ENCODE measurements around the gene MARCHF6. TPM values are rescaled to one million over a fixed set of nuclear protein-coding genes. Genes with fewer than 3 reads are reported as not detected.
"Not testable (repeated sequence)": the region's sequence is repeated elsewhere in the genome, so short reads cannot be mapped to it uniquely, and the experiment has no call there.

MARCHF6 gene
- total RNA-seq, 2 experiments from 2014 or later, result 98.3 to 102 TPM

DNA sequence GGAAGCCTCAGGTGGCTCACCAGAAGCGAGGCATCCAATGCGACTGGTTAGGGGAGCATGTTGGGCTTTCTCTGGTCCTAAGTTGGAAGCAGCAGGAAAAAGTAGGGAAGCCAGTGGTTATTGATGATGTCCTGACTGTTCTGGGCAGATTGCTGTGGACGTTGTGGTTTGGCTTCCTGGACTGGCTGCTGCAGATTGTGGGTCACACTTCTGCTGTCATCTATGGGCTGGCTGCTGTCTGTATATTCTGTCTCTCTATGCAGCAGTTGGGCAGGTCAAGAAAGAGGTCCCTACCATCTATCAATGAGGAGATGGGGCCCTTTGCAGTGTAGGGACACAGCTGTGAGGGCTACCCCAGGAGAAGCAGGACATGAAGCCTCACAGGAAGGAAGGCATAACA is 13.5 kb upstream of the MARCHF6 start:
- POLR2A ChIA-PET, result no interaction called here
- CTCF ChIA-PET, result no interaction called here

DNA sequence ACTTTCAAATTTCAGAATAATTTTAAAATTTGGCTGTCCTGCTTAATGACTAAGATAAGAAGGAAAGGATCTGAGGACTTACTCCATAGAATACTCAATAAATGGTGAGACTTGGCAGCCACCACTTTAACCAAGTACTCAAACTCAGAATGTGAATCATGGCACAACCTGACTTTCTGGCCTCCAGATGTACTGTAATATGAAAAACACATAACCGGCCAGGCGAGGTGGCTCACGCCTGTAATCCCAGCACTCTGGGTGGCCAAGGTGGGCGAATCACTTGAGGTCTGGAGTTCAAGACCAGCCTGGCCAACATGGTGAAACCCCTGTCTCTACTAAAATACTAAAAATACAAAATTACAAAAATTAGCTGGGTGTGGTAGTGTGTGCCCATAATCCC is 10.0 kb upstream of the MARCHF6 start:
- ChIA-PET CTCF (no interaction called here), POLR2A (interaction anchor here (1.3 kb wide), 1 partner anchor 10 kb away, joined by 5 read pairs; the partner anchor contains the start of gene MARCHF6)

GRCh38 chr5:10344461-10345106 is 8.9 kb upstream of the MARCHF6 start:
- CTCF ChIA-PET, result not testable (repeated sequence)
- POLR2A ChIA-PET, result interaction anchor here (0.7 to 1.3 kb wide), 2 partner anchors 9 to 25 kb away, joined by 5 read pairs; partner anchors contain the start of gene MARCHF6

DNA sequence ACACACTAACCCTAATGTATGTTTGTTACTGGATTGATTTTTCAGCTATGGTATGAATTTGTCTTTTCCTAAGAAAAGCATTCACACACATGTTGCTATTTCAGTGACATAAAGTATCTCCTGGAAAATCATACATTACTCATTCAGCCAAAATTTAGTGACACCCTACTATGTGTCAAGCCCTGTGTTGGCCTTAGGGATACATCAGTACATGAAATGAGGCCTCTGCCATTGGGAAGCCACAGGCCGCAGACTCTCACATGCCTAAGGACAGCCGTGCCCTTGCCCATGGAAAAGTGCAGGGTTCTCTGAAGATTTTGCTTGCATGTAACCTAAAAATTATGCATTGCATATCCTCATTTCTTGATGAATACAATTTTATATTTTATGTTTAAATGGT is 5.2 kb upstream of the MARCHF6 start:
- ChIA-PET POLR2A (no interaction called here), CTCF (no interaction called here)

DNA sequence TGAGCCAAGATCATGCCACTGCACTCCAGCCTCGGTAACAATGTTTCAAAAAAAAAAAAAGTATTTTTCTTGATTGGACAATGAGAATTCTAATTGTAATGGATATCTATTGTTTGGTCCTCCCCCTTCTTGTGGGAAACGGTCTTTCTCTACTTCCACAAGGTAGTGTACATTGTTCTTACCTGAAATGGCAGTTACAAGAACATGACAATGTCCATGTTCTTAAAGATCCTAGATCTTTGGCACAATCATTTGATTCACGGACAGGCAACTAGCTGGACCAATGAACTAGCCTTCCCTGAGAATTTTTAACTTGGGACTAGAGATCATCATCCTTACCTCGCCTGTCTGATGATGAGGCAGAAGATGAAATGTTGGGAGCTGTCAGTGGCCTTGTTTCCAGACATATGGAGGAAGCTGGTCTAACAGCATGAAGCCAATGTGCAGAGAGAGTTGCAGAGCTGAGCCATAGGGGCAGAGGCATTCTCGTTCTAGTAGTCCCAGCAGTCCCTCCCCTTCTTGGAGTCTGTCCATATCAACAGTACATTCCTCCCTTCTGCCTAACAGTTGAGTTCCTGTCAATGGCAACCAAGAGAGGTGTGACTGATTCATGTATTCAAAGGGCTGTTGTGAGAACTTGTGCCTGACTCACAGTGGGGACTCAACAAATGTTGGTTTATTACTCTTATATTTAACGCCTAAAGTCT is 2.1 kb upstream of the MARCHF6 start:
- POLR2A ChIA-PET, result no interaction called here
- CTCF ChIA-PET, result interaction anchor here (0.8 kb wide), 1 partner anchor 22 kb away, joined by 3 read pairs; no protein-coding TSS in a partner anchor

DNA sequence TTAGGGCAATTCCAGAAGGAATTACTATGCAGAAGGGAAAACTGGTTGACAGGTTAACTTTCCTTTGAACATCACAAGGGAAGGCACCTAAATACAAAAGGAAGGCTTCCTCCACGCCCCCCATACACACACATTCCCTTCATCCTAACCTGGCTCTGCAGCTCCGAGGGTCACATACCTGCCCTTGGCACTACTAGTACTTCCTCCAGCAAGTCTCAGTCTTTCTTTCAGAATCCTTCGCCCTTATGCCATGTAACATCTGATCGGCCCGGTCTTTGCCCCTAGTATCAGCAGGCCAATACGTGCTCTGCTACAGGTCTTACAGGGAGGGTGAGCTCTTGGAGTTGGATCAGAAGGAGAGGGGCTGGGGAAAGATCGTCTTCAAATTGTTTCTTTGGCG is 1.6 kb upstream of the MARCHF6 start:
- POLR2A ChIA-PET, result no interaction called here
- CTCF ChIA-PET, result interaction anchor here (0.8 kb wide), 1 partner anchor 23 kb away, joined by 3 read pairs; no protein-coding TSS in a partner anchor

- POLR2A ChIA-PET, result interaction anchor here (0.7 to 1.9 kb wide), 10 partner anchors 9 to 283 kb away, joined by 3 to 27 read pairs (median 5); partner anchors contain the start of genes ANKRD33B, ATPSCKMT, CCT5 and ROPN1L
- CTCF ChIA-PET, result interaction anchor here (0.6 to 1.6 kb wide), 3 partner anchors 44 to 70 kb away, joined by 3 to 13 read pairs (median 3); no protein-coding TSS in a partner anchor
These were observed 860 bp upstream of the MARCHF6 start for GRCh38 chr5:10352430-10353240.

DNA sequence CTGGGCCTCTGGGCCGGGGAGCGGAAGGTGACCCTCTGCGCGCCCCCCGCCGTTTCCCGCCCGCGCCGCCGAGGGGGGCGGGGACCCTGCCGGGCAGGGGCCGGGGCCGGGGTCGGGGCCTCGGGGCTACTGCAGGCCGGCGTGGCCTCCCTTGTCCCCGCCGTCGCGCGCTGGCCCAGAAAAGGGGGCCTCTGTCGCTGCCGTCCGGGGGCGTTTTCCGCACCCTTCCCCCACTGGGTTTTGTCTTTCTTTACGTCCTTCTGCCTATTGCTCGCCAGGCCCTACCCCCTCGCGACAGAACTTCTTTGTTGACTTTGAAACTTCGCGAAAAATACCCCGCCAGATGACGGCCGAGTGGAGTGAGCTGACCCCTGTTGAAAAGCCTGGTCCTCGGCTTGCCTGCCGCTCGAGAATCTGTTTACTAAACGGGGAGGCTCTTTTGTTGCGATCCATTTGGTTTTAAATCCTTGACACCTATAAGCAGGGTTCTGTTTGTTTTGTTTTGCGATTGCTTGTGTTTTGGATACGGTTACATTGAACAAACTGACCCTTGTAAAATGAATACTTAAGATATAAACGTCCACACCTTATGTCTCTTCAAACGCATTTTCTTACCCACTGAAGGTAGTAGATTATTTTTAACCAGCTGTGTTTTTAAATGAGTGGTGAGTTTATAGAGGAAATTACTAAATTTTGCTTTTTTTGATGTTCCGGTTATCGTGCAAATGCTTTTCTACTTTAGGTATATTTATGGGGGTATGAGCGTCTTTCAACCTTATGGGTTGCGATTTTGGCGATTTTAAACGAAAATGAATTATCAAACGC is 765 bp downstream of the MARCHF6 start:
- ChIA-PET POLR2A (interaction anchor here (0.9 to 1.9 kb wide), 8 partner anchors 10 to 281 kb away, joined by 3 to 27 read pairs (median 6); partner anchors contain the start of genes ANKRD33B, ATPSCKMT, CCT5 and ROPN1L), CTCF (interaction anchor here (1.0 to 1.6 kb wide), 2 partner anchors 70 to 103 kb away, joined by 3 to 13 read pairs; no protein-coding TSS in a partner anchor)

DNA sequence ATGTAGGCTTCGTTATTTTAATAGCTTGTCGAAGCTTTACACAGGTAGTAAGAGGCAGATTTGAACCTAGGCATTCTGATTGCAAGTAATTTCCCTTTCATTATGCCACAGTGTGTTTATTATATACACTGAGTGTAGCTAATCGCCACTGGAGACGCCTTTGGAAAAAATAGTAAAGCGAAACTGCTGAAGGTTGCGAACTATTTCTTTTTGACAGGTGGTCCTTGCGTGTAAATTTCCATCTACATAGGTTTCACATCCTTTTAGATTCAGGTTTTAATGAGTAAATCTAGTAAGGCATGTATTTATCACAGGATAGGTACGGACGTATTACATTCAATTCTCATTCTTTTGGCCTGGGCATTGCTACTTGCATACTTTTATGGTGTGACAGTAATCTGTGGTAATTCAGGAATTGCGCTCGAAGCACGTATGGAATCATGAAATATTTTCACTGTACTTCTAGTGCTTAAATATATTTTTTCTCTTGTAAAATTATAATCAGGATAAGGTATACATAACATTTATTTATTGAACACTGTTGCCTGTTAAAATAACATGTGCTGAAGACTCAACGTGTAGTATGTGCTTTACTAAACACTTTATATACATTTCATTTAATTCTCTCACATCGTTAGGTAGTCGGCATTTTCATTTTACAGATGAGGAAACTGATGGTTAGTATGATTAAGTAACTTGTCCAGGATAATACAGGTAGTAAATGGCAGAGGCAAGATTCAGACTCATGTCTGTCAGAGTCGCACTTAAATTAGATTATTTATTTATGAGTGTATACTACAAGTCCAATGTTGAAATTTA is 1.8 kb downstream of the MARCHF6 start:
- POLR2A ChIA-PET, result interaction anchor here (0.9 kb wide), 1 partner anchor 64 kb away, joined by 3 read pairs; no protein-coding TSS in a partner anchor

GRCh38 chr5:10358999-10359398 is 5.5 kb downstream of the MARCHF6 start:
- POLR2A ChIA-PET, result interaction anchor here (0.6 kb wide), 1 partner anchor 58 kb away, joined by 5 read pairs; no protein-coding TSS in a partner anchor
- CTCF ChIA-PET, result interaction anchor here (1.0 to 1.4 kb wide), 3 partner anchors 28 to 75 kb away, joined by 3 to 4 read pairs (median 3); no protein-coding TSS in a partner anchor

More for the DNA sequence above, 1.8 kb downstream of the MARCHF6 start:
- CTCF ChIA-PET, result interaction anchor here (1.0 kb wide), 1 partner anchor 104 kb away, joined by 3 read pairs; no protein-coding TSS in a partner anchor

DNA sequence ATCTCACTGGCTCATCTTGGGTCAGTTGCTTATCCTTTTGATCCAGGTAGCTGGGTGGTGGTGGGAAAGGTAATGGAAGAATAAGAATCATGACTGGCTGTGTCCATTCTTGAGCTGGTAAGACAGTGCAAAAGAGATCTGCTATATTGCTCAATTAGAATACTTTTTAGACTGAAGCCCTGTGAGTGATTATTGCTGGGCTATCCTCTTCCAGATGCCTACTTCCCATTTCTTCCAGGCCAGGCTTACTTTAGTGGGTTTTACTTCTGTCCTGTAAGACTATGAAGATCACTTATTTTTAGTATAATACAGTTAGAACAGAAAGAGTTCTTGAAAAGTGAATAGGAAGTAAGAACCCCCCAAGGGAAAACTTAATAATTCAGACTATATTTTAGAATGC is 7.2 kb downstream of the MARCHF6 start:
- ChIA-PET CTCF (interaction anchor here (0.7 kb wide), 1 partner anchor 77 kb away, joined by 3 read pairs; no protein-coding TSS in a partner anchor), POLR2A (no interaction called here)

GRCh38 chr5:10363519-10364185 is 10.2 kb downstream of the MARCHF6 start:
- POLR2A ChIA-PET, result no interaction called here

GRCh38 chr5:10364186-10364689 is 10.7 kb downstream of the MARCHF6 start:
- CTCF ChIA-PET, result interaction anchor here (1.3 kb wide), 1 partner anchor 80 kb away, joined by 8 read pairs; no protein-coding TSS in a partner anchor
- POLR2A ChIA-PET, result no interaction called here

More at GRCh38 chr5:10363519-10364185, 10.2 kb downstream of the MARCHF6 start:
- CTCF ChIA-PET, result interaction anchor here (1.3 kb wide), 1 partner anchor 80 kb away, joined by 8 read pairs; no protein-coding TSS in a partner anchor

- ChIA-PET CTCF (no interaction called here), POLR2A (no interaction called here)
These were observed 12.3 kb downstream of the MARCHF6 start for GRCh38 chr5:10365782-10366181.

DNA sequence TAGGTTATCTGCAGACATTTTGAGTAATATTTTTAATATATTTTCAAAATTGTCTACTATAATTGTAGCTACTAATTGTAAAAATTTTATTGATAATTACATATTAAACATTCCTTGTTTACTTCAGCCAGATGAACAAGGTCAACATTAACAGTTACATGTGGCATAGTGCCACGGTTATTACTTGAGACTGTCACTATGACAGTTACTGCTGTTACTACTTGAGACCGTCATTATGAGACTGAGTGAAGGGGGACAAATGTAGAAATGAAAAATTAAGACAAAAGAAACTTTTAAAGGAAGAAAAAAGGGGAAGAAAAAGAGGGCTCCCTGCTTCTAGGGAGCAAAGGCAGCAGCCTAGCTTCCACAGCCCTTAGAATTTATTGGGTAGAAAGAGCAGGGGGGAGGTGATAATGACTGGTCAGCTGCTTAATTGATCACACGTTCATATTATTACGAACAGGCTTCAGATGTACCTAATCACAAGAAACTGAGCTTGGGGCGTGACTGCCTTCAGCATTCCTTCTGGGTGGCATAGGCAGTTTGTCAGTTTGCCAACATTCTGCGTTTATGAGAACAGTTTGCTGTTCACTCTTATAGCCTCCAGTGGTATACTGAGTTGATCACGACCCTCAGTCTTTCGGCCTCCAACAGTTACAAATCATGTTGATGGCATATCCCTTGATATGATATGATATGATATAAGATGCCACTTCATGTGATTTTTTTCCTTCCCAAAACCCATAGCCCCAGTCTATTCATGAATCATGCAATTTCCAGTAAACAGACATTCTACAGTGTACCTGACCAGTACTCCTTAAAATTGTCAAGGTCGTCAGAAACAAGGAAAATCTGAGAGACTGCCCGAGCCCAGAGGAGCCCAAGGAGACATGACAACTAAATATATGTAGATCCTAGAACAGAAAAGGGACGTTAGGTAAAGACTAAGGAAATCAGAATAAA is 13.1 kb downstream of the MARCHF6 start:
- POLR2A ChIA-PET, result no interaction called here
- CTCF ChIA-PET, result no interaction called here

- CTCF ChIA-PET, result interaction anchor here (1.0 kb wide), 1 partner anchor 13 kb away, joined by 3 read pairs; no protein-coding TSS in a partner anchor
- POLR2A ChIA-PET, result interaction anchor here (1.2 kb wide), 1 partner anchor 14 kb away, joined by 3 read pairs; no protein-coding TSS in a partner anchor
These were observed 14.1 kb downstream of the MARCHF6 start for GRCh38 chr5:10367579-10367978.

All from activated CD8-positive, alpha-beta memory T cell treated with anti-CD3 and anti-CD28 coated beads for 36 hours (primary cell).